Effector memory CD4-positive, alpha-beta T cell (primary cell): Measurements from ENCODE around the gene SLC5A2.

ENCODE experiments used
- DNase-seq, 3 donors: peaks; one replicate each; pipeline ENCODE4 v3.0.0-alpha.2; 2020
- H3K27ac ChIP-seq: 2 replicates; pipeline ENCODE4 v1.7.0; 2013; ENCODE audit warnings: mild to moderate bottlenecking, low read length, moderate library complexity; ENCODE audit not compliant: insufficient read depth, poor library complexity, severe bottlenecking
- H3K27me3 ChIP-seq: replicated peaks from 2 replicates; pipeline ENCODE4 v1.7.0; 2013; ENCODE audit warnings: mild to moderate bottlenecking, low read length; ENCODE audit not compliant: insufficient read depth, control insufficient read depth, poor library complexity, severe bottlenecking
- H3K36me3 ChIP-seq: 2 replicates; pipeline ENCODE4 v1.7.0; 2013; ENCODE audit warnings: mild to moderate bottlenecking, low read length, moderate library complexity; ENCODE audit not compliant: control insufficient read depth, insufficient read depth
- H3K4me1 ChIP-seq: 2 replicates; pipeline ENCODE4 v1.7.0; 2013; ENCODE audit warnings: low read length, mild to moderate bottlenecking; ENCODE audit not compliant: control insufficient read depth, insufficient read depth, poor library complexity, severe bottlenecking
- H3K4me3 ChIP-seq: 2 replicates; pipeline ENCODE4 v1.7.0; 2013; ENCODE audit warnings: low read length, low read depth, mild to moderate bottlenecking; ENCODE audit not compliant: insufficient read depth, poor library complexity, severe bottlenecking
- H3K9me3 ChIP-seq: 2 replicates; pipeline ENCODE4 v1.7.0; 2013; ENCODE audit warnings: mild to moderate bottlenecking, low read length, moderate library complexity; ENCODE audit not compliant: control insufficient read depth

SLC5A2 gene

GRCh38 chr16:31459687-31460581 lies 23.0 kb upstream of the SLC5A2 start:
- Histone ChIP-seq H3K36me3 (peaks cover 10% of the 10 kb centered on the region), H3K27ac (peak overlapping the region; percentile 99), H3K9me3 (no peaks in the 10 kb centered on the region), H3K4me3 (peak overlapping the region; percentile 86), H3K4me1 (peaks cover 25% of the 10 kb centered on the region), H3K27me3 (no peaks in the 10 kb centered on the region)
- peak; percentile 99 to 100 (median 100) for DNase-seq

DNA sequence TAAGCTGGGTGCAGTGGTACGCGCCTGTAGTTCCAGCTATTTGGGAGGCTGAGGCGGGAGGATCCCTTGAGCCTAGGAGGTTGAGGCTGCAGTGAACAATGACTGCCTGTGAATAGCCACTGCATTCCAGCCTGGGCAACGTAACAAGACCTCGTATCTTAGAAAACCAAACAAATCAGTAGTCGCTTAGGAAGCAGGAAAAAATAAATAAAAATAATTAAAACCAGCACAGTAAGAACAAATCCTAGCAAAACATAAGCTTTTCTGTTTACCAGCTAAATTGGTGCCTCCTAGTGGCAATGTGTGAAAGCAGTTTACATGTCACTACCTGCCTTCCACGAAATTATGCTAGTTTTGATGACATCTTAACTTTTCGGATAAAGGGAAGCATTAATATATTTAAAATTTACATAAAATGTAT lies 22.3 kb upstream of the SLC5A2 start:
- no peak for DNase-seq
- H3K9me3 ChIP-seq: no peaks in the 10 kb centered on the region
- H3K4me3 ChIP-seq: no peak overlapping the region
- peaks cover 10% of the 10 kb centered on the region for H3K36me3 ChIP-seq
- no peaks in the 10 kb centered on the region for H3K27me3 ChIP-seq
- H3K27ac ChIP-seq: no peak overlapping the region
- peaks cover 23% of the 10 kb centered on the region for H3K4me1 ChIP-seq

GRCh38 chr16:31461201-31461920 lies 21.6 kb upstream of the SLC5A2 start:
- DNase-seq: no peak
- no peak overlapping the region for H3K4me3 ChIP-seq
- no peak overlapping the region for H3K27ac ChIP-seq
- H3K36me3 ChIP-seq: peaks cover 10% of the 10 kb centered on the region
- no peaks in the 10 kb centered on the region for H3K9me3 ChIP-seq
- H3K4me1 ChIP-seq: peaks cover 22% of the 10 kb centered on the region
- H3K27me3 ChIP-seq: no peaks in the 10 kb centered on the region

DNA sequence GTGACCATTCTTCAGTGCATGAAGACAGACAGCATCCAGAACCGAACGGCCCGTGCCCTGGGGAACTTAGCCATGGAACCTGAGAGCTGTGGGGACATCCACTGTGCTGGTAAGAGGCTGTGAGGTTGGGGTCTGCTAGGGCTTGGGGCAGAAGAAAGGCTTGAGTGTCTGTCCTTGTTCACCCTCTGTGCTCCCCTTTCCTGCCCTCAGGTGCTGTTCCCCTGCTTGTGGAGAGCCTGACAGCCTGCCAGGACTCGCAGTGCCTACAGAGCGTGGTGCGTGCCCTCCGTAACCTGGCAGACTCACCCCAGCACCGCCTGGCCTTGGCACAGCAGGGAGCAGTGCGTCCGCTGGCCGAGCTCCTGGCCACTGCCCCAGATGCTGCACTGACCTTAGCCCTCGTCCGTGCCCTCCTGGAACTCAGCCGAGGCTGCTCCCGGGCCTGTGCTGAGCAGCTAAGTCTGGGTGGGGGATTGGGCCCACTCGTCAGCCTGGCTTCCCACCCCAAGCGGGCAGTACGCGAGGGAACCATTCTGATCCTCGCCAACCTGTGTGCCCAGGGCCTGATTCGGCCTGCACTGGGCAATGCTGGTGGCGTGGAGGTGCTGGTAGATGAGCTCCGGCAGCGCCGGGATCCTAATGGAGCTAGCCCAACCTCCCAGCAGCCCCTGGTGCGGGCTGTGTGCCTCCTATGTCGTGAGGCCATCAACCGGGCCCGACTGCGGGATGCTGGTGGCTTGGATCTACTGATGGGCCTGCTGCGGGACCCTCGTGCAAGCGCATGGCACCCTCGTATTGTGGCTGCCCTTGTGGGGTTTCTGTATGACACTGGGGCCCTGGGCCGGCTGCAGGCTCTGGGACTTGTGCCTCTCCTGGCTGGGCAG lies 20.8 kb upstream of the SLC5A2 start:
- Histone ChIP-seq H3K9me3 (no peaks in the 10 kb centered on the region), H3K27ac (no peak overlapping the region), H3K27me3 (no peaks in the 10 kb centered on the region), H3K36me3 (peaks cover 10% of the 10 kb centered on the region), H3K4me1 (peaks cover 27% of the 10 kb centered on the region), H3K4me3 (no peak overlapping the region)
- no peak for DNase-seq

- H3K4me1 ChIP-seq: peaks cover 15% of the 10 kb centered on the region
- H3K27ac ChIP-seq: no peak overlapping the region
- no peak overlapping the region for H3K4me3 ChIP-seq
- no peaks in the 10 kb centered on the region for H3K9me3 ChIP-seq
- no peak for DNase-seq
- peaks cover 10% of the 10 kb centered on the region for H3K36me3 ChIP-seq
- no peaks in the 10 kb centered on the region for H3K27me3 ChIP-seq
Observed at GRCh38 chr16:31464348-31464769, 18.6 kb upstream of the SLC5A2 start.

- H3K27ac ChIP-seq: no peak overlapping the region
- peaks cover 10% of the 10 kb centered on the region for H3K36me3 ChIP-seq
- H3K4me3 ChIP-seq: no peak overlapping the region
- no peaks in the 10 kb centered on the region for H3K9me3 ChIP-seq
- no peak for DNase-seq
- H3K27me3 ChIP-seq: no peaks in the 10 kb centered on the region
- peaks cover 15% of the 10 kb centered on the region for H3K4me1 ChIP-seq
Observed at GRCh38 chr16:31464781-31465260, 18.1 kb upstream of the SLC5A2 start.

DNA sequence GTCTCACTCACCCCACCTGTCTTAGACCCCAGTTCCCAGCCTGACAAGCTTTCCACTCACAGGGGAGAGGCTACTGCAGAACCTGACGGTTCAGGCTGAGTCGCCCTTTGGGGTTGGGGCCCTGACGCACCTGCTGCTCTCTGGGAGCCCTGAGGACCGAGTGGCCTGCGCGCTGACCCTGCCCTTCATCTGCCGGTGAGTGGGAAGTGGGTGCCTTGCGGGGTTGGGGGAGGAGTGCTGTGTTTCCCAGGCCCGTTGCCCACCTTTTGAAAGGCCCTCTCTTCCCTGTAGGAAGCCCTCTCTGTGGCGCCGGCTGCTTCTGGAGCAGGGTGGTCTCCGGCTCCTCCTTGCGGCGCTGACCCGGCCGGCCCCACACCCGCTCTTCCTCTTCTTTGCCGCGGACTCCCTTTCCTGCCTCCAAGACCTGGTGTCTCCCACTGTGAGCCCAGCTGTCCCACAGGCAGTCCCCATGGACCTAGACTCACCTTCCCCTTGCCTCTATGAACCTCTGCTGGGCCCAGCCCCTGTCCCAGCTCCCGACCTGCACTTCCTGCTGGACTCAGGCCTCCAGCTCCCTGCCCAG lies 17.0 kb upstream of the SLC5A2 start:
- no peaks in the 10 kb centered on the region for H3K9me3 ChIP-seq
- H3K36me3 ChIP-seq: peaks cover 10% of the 10 kb centered on the region
- H3K27ac ChIP-seq: no peak overlapping the region
- peaks cover 7% of the 10 kb centered on the region for H3K4me1 ChIP-seq
- DNase-seq: no peak
- no peak overlapping the region for H3K4me3 ChIP-seq
- no peaks in the 10 kb centered on the region for H3K27me3 ChIP-seq

GRCh38 chr16:31466381-31466841 lies 16.5 kb upstream of the SLC5A2 start:
- no peak for DNase-seq
- H3K4me1 ChIP-seq: peaks cover 7% of the 10 kb centered on the region
- H3K9me3 ChIP-seq: no peaks in the 10 kb centered on the region
- no peak overlapping the region for H3K4me3 ChIP-seq
- no peaks in the 10 kb centered on the region for H3K27me3 ChIP-seq
- H3K36me3 ChIP-seq: peaks cover 10% of the 10 kb centered on the region
- no peak overlapping the region for H3K27ac ChIP-seq

DNA sequence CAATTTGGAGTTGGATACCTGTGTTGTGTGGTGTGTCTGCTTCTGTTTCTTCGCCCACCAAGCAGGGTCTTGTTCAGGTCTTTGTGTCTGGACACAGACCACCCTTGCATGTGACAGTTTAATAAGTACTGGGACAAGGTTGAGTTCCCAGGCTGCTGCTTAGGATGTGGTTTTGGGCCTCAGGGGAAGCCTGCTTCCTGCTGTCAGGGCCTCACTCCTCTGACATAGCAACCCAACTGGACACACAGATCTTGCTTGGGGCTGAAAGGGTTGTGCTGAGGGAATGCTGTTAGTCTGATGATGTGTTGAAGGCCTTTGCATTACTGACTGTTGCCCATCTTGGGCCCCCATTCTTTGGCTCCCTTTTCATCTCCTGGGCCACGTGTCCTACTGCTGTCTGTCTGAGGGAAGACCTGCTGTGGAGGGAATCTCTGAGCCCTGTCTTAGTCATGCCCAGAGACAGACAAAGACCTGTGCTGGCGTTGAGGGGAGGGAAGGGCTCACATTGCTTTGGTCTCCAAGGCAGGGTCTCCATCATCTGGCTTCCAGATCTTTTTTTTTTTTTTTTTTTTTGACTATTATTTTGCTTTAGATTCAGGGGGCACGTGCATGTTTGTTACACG lies 15.7 kb upstream of the SLC5A2 start:
- peaks cover 14% of the 10 kb centered on the region for H3K4me1 ChIP-seq
- no peak overlapping the region for H3K27ac ChIP-seq
- H3K36me3 ChIP-seq: peaks cover 9% of the 10 kb centered on the region
- no peak overlapping the region for H3K4me3 ChIP-seq
- DNase-seq: no peak
- no peaks in the 10 kb centered on the region for H3K9me3 ChIP-seq
- peaks cover 3% of the 10 kb centered on the region for H3K27me3 ChIP-seq
